RWPE1 (cell line): ENCODE data around the gene DAAM2.

ENCODE experiments used
- CTCF ChIA-PET: fragments of 350-600 bp; sonication (Branson Sonifier 250); formaldehyde crosslinking; extraction: SDS; loops from one replicate; lab custom pipeline; 2021; lab: Yijun Ruan, JAX
- POLR2A ChIA-PET: fragments of 400-600 bp; formaldehyde crosslinking; extraction: SDS; loops from one replicate; lab custom pipeline; 2020; ENCODE audit warnings: antibody characterized with exemption; ENCODE audit not compliant: low non-redundant PET; lab: Yijun Ruan, JAX
- DNase-seq: peaks from one replicate; pipeline ENCODE4 v3.0.0; 2012; ENCODE audit warnings: low spot score
- H3K27ac ChIP-seq: fragments of 450-650 bp; 2 replicates; pipeline ENCODE4 v1.5.1; 2017
- TF ChIP-seq, protein P1 (sequence below): fragments of 450-650 bp; conservative IDR thresholded peaks from 2 replicates; pipeline ENCODE4 v1.5.1; 2017; ENCODE audit warnings: low read depth, mild to moderate bottlenecking

Gene DAAM2

GRCh38 chr6:39812853-39813533 is 20.8 kb downstream of the DAAM2 start:
- H3K27ac ChIP-seq, result no peak overlapping the region

GRCh38 chr6:39814236-39814635 is 22.1 kb downstream of the DAAM2 start:
- TF ChIP-seq, protein P1, sequence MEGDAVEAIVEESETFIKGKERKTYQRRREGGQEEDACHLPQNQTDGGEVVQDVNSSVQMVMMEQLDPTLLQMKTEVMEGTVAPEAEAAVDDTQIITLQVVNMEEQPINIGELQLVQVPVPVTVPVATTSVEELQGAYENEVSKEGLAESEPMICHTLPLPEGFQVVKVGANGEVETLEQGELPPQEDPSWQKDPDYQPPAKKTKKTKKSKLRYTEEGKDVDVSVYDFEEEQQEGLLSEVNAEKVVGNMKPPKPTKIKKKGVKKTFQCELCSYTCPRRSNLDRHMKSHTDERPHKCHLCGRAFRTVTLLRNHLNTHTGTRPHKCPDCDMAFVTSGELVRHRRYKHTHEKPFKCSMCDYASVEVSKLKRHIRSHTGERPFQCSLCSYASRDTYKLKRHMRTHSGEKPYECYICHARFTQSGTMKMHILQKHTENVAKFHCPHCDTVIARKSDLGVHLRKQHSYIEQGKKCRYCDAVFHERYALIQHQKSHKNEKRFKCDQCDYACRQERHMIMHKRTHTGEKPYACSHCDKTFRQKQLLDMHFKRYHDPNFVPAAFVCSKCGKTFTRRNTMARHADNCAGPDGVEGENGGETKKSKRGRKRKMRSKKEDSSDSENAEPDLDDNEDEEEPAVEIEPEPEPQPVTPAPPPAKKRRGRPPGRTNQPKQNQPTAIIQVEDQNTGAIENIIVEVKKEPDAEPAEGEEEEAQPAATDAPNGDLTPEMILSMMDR, result no peak
- DNase-seq, result no peak
- ChIA-PET CTCF (no interaction called here), POLR2A (interaction anchor here (1.2 kb wide), 1 partner anchor 12 kb away, joined by 3 read pairs; no protein-coding TSS in a partner anchor)
- H3K27ac ChIP-seq, result no peak overlapping the region

More at GRCh38 chr6:39812853-39813533, 20.8 kb downstream of the DAAM2 start:
- CTCF ChIA-PET, result interaction anchor here (0.6 kb wide), 1 partner anchor 496 kb away, joined by 4 read pairs; no protein-coding TSS in a partner anchor
- TF ChIP-seq, protein P1, result no peak
- no peak for DNase-seq
- POLR2A ChIA-PET, result no interaction called here

- POLR2A ChIA-PET, result interaction anchor here (1.2 kb wide), 1 partner anchor 13 kb away, joined by 3 read pairs; no protein-coding TSS in a partner anchor
- CTCF ChIA-PET, result interaction anchor here (1.1 kb wide), 1 partner anchor 12 kb away, joined by 3 read pairs; no protein-coding TSS in a partner anchor
- TF ChIP-seq, protein P1, result no peak
- DNase-seq, result no peak
- no peak overlapping the region for H3K27ac ChIP-seq
These were observed 23.2 kb downstream of the DAAM2 start for GRCh38 chr6:39815356-39815755.

GRCh38 chr6:39816747-39817146 is 24.6 kb downstream of the DAAM2 start:
- POLR2A ChIA-PET, result no interaction called here
- TF ChIP-seq, protein P1, result no peak
- CTCF ChIA-PET, result no interaction called here
- H3K27ac ChIP-seq, result no peak overlapping the region
- DNase-seq, result no peak

GRCh38 chr6:39818695-39819094 is 26.5 kb downstream of the DAAM2 start:
- CTCF ChIA-PET, result no interaction called here
- TF ChIP-seq, protein P1, result no peak
- DNase-seq, result no peak

DNA sequence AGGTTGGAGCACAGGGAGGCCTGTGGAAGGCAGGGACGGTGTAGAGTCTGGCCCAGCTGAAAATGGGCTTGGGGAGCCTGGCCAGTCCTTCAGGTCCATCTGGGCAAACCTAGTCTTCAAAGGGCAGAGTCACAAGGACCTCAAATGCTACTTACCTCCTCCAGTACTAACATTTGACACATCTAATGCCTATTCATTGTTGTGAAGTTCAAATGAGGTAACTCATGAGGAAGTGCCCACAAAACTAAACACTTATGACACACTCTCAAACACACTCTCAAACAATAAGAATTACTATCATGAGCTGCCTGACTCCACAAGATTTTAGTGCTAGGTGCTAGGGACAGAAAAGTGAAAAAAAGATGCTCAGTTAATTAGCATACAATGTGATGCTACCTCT is 27.1 kb downstream of the DAAM2 start:
- CTCF ChIA-PET, result no interaction called here
- TF ChIP-seq, protein P1, result no peak
- no peak for DNase-seq
- POLR2A ChIA-PET, result no interaction called here
- no peak overlapping the region for H3K27ac ChIP-seq

More at GRCh38 chr6:39818695-39819094, 26.5 kb downstream of the DAAM2 start:
- POLR2A ChIA-PET, result no interaction called here
- H3K27ac ChIP-seq, result no peak overlapping the region
